ENCODE results near the gene CIDEA. TPM values are rescaled to one million over a fixed set of nuclear protein-coding genes. Genes with fewer than 3 reads are reported as not detected.

CIDEA gene
- total and polyA plus RNA-seq, 2 donors, result 0.05 to 0.82 TPM

DNA sequence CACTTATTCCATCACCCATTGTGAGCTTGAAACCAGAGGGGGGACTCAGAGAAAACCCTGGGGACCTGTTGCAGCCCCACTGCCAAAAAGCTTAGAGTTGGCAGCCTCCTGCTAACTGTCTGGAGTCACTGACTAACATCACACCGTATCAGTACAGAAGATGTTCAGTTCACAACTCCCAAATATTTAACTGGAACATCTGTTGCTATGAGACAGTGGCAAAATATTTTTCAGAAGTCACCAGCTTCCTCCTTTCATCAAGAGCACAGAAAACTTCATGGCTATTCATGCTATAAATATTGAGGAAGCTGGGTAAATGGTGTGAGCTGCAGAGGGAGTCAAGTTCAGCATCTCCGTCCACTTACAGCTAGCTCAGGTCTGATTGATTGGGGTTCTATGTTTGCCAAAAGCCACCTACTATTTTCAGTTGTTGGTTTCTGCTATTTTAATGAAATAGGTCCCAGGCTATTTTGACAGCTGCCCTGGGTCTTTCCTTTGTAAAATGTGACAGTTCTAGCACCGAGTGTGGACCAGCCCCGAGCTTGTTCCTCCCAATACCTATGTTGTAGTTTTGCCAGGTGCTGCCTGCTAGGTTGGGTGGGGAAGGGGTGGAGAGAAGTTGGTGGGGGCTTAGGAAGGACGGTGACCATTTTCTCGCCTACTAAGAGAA lies 63.6 kb downstream of the CIDEA start:
- no peak overlapping the region for H3K4me3 ChIP-seq (ENCODE audit: low read length in 2 of 2)
- H3K36me3 ChIP-seq (ENCODE audit: control insufficient read depth in 2 of 2, insufficient read depth in 2 of 2, low read length in 1 of 2), result peaks cover 0 to 7% of the 10 kb centered on the region in 2 donors
- no peak for DNase-seq (ENCODE audit: low read depth in 6 of 9, low spot score in 9 of 9)
- WGBS, result 38% methylated on average over 6 of the region's 6 CpGs
- peaks cover 0 to under 1% of the 10 kb centered on the region in 2 donors for H3K9me3 ChIP-seq (ENCODE audit: control insufficient read depth in 2 of 2, insufficient read depth in 1 of 2, low read length in 1 of 2)
- no peak overlapping the region for H3K27ac ChIP-seq (ENCODE audit: low read depth in 1 of 2, low read length in 1 of 2)
- H3K27me3 ChIP-seq (ENCODE audit: control insufficient read depth in 2 of 2, insufficient read depth in 1 of 2, low read length in 1 of 2), result no peaks in the 10 kb centered on the region
- H3K4me1 ChIP-seq (ENCODE audit: control insufficient read depth in 2 of 2, insufficient read depth in 2 of 2, low read length in 2 of 2), result peaks cover 0 to 4% of the 10 kb centered on the region in 2 donors

DNA sequence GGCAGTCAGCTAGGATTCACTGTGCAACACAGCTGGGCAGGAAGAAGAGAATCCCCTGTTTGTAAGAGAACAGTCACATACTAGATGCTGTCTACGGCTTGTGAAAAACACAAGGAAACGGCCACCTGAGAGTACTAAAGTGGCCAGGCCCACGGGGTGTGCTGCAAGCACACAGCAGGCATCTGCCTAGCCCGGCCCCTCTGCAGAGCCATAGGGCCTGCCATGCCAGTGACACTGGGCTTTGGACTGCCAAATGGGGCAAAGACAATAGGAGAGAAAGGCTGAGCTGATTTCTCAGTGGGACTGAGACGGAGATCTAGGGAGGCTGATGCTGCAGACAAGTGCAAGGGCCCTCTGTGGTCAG lies 64.2 kb downstream of the CIDEA start:
- Histone ChIP-seq H3K27ac (ENCODE audit: low read depth in 1 of 2, low read length in 1 of 2) (no peak overlapping the region), H3K36me3 (ENCODE audit: control insufficient read depth in 2 of 2, insufficient read depth in 2 of 2, low read length in 1 of 2) (peaks cover 0 to 7% of the 10 kb centered on the region in 2 donors), H3K9me3 (ENCODE audit: control insufficient read depth in 2 of 2, insufficient read depth in 1 of 2, low read length in 1 of 2) (no peaks in the 10 kb centered on the region), H3K4me3 (ENCODE audit: low read length in 2 of 2) (no peak overlapping the region), H3K27me3 (ENCODE audit: control insufficient read depth in 2 of 2, insufficient read depth in 1 of 2, low read length in 1 of 2) (no peaks in the 10 kb centered on the region), H3K4me1 (ENCODE audit: control insufficient read depth in 2 of 2, insufficient read depth in 2 of 2, low read length in 2 of 2) (peaks cover 0 to 4% of the 10 kb centered on the region in 2 donors)
- DNase-seq (ENCODE audit: low read depth in 6 of 9, low spot score in 9 of 9), result no peak
- WGBS, result 46% methylated on average over 5 of the region's 5 CpGs

DNA sequence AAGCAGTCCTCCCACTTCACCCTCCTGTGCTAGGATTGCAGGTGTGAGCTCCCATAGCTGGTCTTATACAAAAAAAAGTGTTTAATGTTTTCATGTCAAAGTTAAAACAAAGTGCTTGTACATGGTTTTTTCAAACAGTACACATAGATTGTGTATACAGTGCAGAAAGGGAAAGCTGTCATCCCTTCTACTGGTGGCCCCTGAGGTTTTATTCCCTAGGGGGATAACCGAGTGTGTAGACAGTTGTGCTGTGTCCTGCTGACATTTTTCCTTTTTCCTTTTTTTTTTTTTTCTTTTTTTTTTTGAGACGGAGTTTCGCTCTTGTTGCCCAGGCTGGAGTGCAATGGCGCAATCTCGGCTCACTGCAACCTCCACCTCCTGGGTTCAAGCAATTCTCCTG lies 64.7 kb downstream of the CIDEA start:
- DNase-seq (ENCODE audit: low read depth in 6 of 9, low spot score in 9 of 9), result no peak
- WGBS, result 89% methylated on average over 5 of the region's 5 CpGs
- H3K36me3 ChIP-seq (ENCODE audit: control insufficient read depth in 2 of 2, insufficient read depth in 2 of 2, low read length in 1 of 2), result peaks cover 0 to 8% of the 10 kb centered on the region in 2 donors
- H3K9me3 ChIP-seq (ENCODE audit: control insufficient read depth in 2 of 2, insufficient read depth in 1 of 2, low read length in 1 of 2), result no peaks in the 10 kb centered on the region
- no peak overlapping the region for H3K27ac ChIP-seq (ENCODE audit: low read depth in 1 of 2, low read length in 1 of 2)
- H3K4me3 ChIP-seq (ENCODE audit: low read length in 2 of 2), result no peak overlapping the region
- no peaks in the 10 kb centered on the region for H3K27me3 ChIP-seq (ENCODE audit: control insufficient read depth in 2 of 2, insufficient read depth in 1 of 2, low read length in 1 of 2)
- peaks cover 0 to 4% of the 10 kb centered on the region in 2 donors for H3K4me1 ChIP-seq (ENCODE audit: control insufficient read depth in 2 of 2, insufficient read depth in 2 of 2, low read length in 2 of 2)

DNA sequence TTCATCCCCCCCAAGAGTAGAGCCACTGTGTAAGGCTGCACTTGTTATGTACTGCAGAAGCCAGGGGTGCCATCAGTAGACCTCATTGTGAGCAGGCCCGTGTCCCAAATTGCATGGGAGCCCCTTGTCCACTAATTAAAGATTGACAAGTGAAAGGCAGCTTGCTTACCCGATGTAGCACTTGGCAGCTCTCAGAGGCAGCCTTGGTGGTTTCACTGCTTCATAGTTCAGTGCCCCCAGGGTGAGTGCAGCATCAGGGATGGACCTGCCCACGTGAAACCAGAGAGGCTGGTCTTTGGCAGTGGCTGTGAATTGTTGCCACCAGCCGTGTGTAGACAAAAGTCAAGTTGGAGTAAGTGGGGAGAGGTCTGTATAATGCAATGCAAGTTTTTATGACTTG lies 67.2 kb downstream of the CIDEA start:
- no peak overlapping the region for H3K27ac ChIP-seq (ENCODE audit: low read depth in 1 of 2, low read length in 1 of 2)

DNA sequence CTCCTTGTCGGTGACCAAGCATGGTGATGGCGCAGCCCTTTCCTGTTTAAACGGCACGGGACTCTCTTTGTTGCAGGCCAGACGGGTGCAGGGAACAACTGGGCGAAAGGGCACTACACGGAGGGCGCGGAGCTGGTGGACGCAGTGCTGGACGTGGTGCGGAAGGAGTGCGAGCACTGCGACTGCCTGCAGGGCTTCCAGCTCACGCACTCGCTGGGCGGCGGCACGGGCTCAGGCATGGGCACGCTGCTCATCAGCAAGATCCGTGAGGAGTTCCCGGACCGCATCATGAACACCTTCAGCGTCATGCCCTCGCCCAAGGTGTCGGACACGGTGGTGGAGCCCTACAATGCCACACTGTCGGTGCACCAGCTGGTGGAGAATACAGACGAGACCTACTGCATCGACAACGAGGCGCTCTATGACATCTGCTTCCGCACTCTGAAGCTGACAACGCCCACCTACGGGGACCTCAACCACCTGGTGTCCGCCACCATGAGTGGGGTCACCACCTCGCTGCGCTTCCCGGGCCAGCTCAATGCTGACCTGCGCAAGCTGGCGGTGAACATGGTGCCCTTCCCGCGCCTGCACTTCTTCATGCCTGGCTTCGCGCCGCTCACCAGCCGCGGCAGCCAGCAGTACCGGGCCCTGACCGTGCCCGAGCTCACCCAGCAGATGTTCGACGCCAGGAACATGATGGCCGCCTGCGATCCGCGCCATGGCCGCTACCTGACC lies 71.0 kb downstream of the CIDEA start:
- WGBS, result 98% methylated on average over 58 of the region's 58 CpGs

More for the DNA sequence above, 67.2 kb downstream of the CIDEA start:
- H3K4me3 ChIP-seq (ENCODE audit: low read length in 2 of 2), result no peak overlapping the region
- peaks cover 0 to 4% of the 10 kb centered on the region in 2 donors for H3K4me1 ChIP-seq (ENCODE audit: control insufficient read depth in 2 of 2, insufficient read depth in 2 of 2, low read length in 2 of 2)
- no peaks in the 10 kb centered on the region for H3K9me3 ChIP-seq (ENCODE audit: control insufficient read depth in 2 of 2, insufficient read depth in 1 of 2, low read length in 1 of 2)
- DNase-seq (ENCODE audit: low read depth in 6 of 9, low spot score in 9 of 9), result no peak
- WGBS, result 82% methylated on average over 4 of the region's 4 CpGs
- no peaks in the 10 kb centered on the region for H3K27me3 ChIP-seq (ENCODE audit: control insufficient read depth in 2 of 2, insufficient read depth in 1 of 2, low read length in 1 of 2)
- peaks cover 18 to 28% of the 10 kb centered on the region in 2 donors for H3K36me3 ChIP-seq (ENCODE audit: control insufficient read depth in 2 of 2, insufficient read depth in 2 of 2, low read length in 1 of 2)

DNA sequence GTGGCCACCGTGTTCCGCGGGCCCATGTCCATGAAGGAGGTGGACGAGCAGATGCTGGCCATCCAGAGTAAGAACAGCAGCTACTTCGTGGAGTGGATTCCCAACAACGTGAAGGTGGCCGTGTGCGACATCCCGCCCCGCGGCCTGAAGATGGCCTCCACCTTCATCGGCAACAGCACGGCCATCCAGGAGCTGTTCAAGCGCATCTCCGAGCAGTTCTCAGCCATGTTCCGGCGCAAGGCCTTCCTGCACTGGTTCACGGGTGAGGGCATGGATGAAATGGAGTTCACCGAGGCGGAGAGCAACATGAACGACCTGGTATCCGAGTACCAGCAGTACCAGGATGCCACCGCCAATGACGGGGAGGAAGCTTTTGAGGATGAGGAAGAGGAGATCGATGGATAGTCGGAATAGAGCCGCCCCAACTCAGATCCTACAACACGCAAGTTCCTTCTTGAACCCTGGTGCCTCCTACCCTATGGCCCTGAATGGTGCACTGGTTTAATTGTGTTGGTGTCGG lies 71.6 kb downstream of the CIDEA start:
- Histone ChIP-seq H3K9me3 (ENCODE audit: control insufficient read depth in 2 of 2, insufficient read depth in 1 of 2, low read length in 1 of 2) (no peaks in the 10 kb centered on the region), H3K4me3 (ENCODE audit: low read length in 2 of 2) (no peak overlapping the region), H3K4me1 (ENCODE audit: control insufficient read depth in 2 of 2, insufficient read depth in 2 of 2, low read length in 2 of 2) (no peaks in the 10 kb centered on the region), H3K27ac (ENCODE audit: low read depth in 1 of 2, low read length in 1 of 2) (no peak overlapping the region), H3K36me3 (ENCODE audit: control insufficient read depth in 2 of 2, insufficient read depth in 2 of 2, low read length in 1 of 2) (peaks cover 39 to 57% of the 10 kb centered on the region in 2 donors), H3K27me3 (ENCODE audit: control insufficient read depth in 2 of 2, insufficient read depth in 1 of 2, low read length in 1 of 2) (no peaks in the 10 kb centered on the region)
- no peak for DNase-seq (ENCODE audit: low read depth in 6 of 9, low spot score in 9 of 9)
- WGBS, result 98% methylated on average over 29 of the region's 29 CpGs

More for the DNA sequence above, 71.0 kb downstream of the CIDEA start:
- Histone ChIP-seq H3K9me3 (ENCODE audit: control insufficient read depth in 2 of 2, insufficient read depth in 1 of 2, low read length in 1 of 2) (no peaks in the 10 kb centered on the region), H3K4me1 (ENCODE audit: control insufficient read depth in 2 of 2, insufficient read depth in 2 of 2, low read length in 2 of 2) (no peaks in the 10 kb centered on the region), H3K27me3 (ENCODE audit: control insufficient read depth in 2 of 2, insufficient read depth in 1 of 2, low read length in 1 of 2) (no peaks in the 10 kb centered on the region), H3K27ac (ENCODE audit: low read depth in 1 of 2, low read length in 1 of 2) (no peak overlapping the region), H3K36me3 (ENCODE audit: control insufficient read depth in 2 of 2, insufficient read depth in 2 of 2, low read length in 1 of 2) (peaks cover 38 to 58% of the 10 kb centered on the region in 2 donors), H3K4me3 (ENCODE audit: low read length in 2 of 2) (no peak overlapping the region)
- no peak for DNase-seq (ENCODE audit: low read depth in 6 of 9, low spot score in 9 of 9)

DNA sequence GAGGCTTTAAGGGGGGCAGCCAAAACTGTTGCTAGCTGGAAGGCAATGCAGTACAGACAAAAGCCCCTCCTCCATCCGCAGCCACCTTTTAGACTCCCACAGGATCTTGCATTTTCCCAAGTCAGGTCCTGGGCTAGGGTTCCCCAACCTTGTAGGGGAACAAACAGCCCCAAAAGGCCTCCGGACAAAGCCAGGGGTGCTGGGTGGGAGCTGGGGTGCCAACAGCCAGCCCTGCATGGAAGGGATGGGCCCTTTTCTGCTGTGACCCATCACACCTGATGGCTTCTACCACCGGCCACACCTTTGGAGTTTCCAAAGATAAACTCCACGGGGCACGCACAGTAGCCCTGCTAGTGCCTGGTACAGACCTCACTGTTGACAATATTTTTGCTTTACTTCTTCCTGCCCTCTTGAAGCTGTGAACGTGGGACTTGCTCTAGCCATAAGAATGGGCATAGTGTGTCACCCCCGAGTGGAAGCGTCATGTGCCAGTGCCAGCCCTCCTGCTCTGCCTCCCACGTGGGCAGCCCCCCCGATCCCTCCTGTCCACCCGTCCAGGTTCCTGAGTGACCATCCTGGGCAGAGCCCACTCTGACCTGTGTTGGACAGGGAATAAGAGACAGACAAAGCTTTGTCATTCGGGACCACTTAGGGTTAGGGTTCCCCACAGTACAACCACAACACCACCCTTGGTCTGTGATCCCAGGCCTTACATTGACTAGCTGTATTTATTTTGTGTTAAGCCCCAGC lies 72.7 kb downstream of the CIDEA start:
- H3K9me3 ChIP-seq (ENCODE audit: control insufficient read depth in 2 of 2, insufficient read depth in 1 of 2, low read length in 1 of 2), result no peaks in the 10 kb centered on the region
- no peaks in the 10 kb centered on the region for H3K27me3 ChIP-seq (ENCODE audit: control insufficient read depth in 2 of 2, insufficient read depth in 1 of 2, low read length in 1 of 2)
- WGBS, result 96% methylated on average over 12 of the region's 12 CpGs
- H3K36me3 ChIP-seq (ENCODE audit: control insufficient read depth in 2 of 2, insufficient read depth in 2 of 2, low read length in 1 of 2), result peaks cover 42 to 56% of the 10 kb centered on the region in 2 donors
- H3K27ac ChIP-seq (ENCODE audit: low read depth in 1 of 2, low read length in 1 of 2), result no peak overlapping the region
- no peak for DNase-seq (ENCODE audit: low read depth in 6 of 9, low spot score in 9 of 9)
- H3K4me1 ChIP-seq (ENCODE audit: control insufficient read depth in 2 of 2, insufficient read depth in 2 of 2, low read length in 2 of 2), result no peaks in the 10 kb centered on the region
- no peak overlapping the region for H3K4me3 ChIP-seq (ENCODE audit: low read length in 2 of 2)

Data from thymus (tissue), 11 donors.